ENCODE results near the gene TEX11. TPM values are rescaled to one million over a fixed set of nuclear protein-coding genes. Genes with fewer than 3 reads are reported as not detected.

TEX11 gene
- total and polyA plus RNA-seq, 7 donors: 0.79 to 2.4 (median 2.3) TPM; not detected in 4

DNA sequence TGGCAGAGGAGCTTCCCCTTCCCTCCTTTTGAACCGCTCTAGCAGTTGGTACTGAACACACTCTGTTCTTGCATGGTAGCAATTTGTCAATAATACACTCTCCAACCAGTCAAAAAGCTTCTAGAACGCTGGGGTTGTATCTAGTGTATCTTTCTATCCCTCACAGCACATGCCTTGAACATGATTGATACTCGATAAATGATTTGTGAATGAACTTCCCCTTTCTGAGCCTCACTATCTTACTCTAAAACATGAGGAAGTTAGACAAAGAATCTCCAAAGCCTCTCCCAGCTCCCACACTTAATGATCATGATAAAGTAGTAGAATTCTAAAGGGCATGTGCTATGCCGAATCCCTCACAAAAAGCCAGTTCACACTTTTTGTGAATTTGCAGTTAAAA lies 399.4 kb downstream of the TEX11 start:
- intact Hi-C loops (cut with DNase I): no loop called here
- no peak for DNase-seq
- H3K4me1 ChIP-seq: no peaks in the 10 kb centered on the region
- 66% methylated on average over 4 of the region's 4 CpGs for whole genome bisulfite sequencing, 2 donors
- no peaks in the 10 kb centered on the region for H3K36me3 ChIP-seq
- H3K27me3 ChIP-seq: no peaks in the 10 kb centered on the region
- H3K9me3 ChIP-seq: no peaks in the 10 kb centered on the region
- no peak overlapping the region for H3K27ac ChIP-seq
- no peak for TF ChIP-seq CTCF (IDR thresholded peaks at IDR 0.05)
- TF ChIP-seq EP300 (IDR thresholded peaks at IDR 0.05): no peak
- no peak for TF ChIP-seq POLR2A (IDR thresholded peaks at IDR 0.05)
- TF ChIP-seq POLR2AphosphoS5 (IDR thresholded peaks at IDR 0.05): no peak
- no peak overlapping the region for H3K4me3 ChIP-seq

- Histone ChIP-seq H3K27ac (no peak overlapping the region), H3K9me3 (no peaks in the 10 kb centered on the region), H3K4me3 (no peak overlapping the region), H3K36me3 (peaks cover 0 to under 1% (median 0%) of the 10 kb centered on the region in 4 donors), H3K27me3 (no peaks in the 10 kb centered on the region), H3K4me1 (no peaks in the 10 kb centered on the region)
- TF ChIP-seq POLR2A (IDR thresholded peaks at IDR 0.05) (no peak), CTCF (IDR thresholded peaks at IDR 0.05) (no peak)
- no peak for DNase-seq
- intact Hi-C loops (cut with DNase I): no loop called here
- 35 to 54% methylated on average over 6 of the region's 6 CpGs for WGBS, 2 donors
Observed at GRCh38 chrX:70508296-70508911, 400.1 kb downstream of the TEX11 start.

DNA sequence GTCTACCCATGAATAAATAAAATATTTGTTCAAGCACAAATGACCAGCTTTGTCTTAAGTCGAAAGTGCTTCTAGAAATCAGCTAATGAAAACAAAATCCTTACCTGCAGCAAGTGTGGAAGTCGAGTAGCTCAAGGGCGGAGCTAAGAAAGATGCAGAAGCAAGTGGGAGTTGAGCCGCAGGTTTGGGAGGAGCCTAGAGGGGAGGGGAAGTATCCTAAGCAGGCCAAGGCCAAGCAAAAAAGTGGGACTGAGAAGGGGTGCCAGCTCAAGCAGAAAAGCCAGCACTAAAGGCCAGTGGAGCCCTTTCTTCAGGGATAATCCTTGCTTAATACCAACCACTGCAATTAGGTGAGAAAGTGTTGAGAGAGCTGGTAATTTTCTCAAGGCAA lies 403.1 kb downstream of the TEX11 start:
- Histone ChIP-seq H3K9me3 (no peaks in the 10 kb centered on the region), H3K4me3 (no peak overlapping the region), H3K27me3 (no peaks in the 10 kb centered on the region), H3K4me1 (no peaks in the 10 kb centered on the region), H3K27ac (no peak overlapping the region), H3K36me3 (peaks cover 0 to 25% (median 0%) of the 10 kb centered on the region in 4 donors)
- TF ChIP-seq POLR2AphosphoS5 (IDR thresholded peaks at IDR 0.05) (no peak), POLR2A (IDR thresholded peaks at IDR 0.05) (no peak), EP300 (IDR thresholded peaks at IDR 0.05) (no peak), CTCF (IDR thresholded peaks at IDR 0.05) (no peak)
- 45 to 80% methylated on average over 4 of the region's 4 CpGs for WGBS, 2 donors
- intact Hi-C loops (cut with DNase I): no loop called here
- no peak for DNase-seq

GRCh38 chrX:70504772-70505450 lies 403.6 kb downstream of the TEX11 start:
- no peak overlapping the region for H3K4me3 ChIP-seq
- H3K4me1 ChIP-seq: no peaks in the 10 kb centered on the region
- intact Hi-C loops (cut with DNase I): no loop called here
- no peak for DNase-seq
- H3K36me3 ChIP-seq: peaks cover 0 to 30% (median 0%) of the 10 kb centered on the region in 4 donors
- 57 to 82% methylated on average over 6 of the region's 6 CpGs for WGBS, 2 donors
- no peak overlapping the region for H3K27ac ChIP-seq
- H3K9me3 ChIP-seq: no peaks in the 10 kb centered on the region
- H3K27me3 ChIP-seq: no peaks in the 10 kb centered on the region
- TF ChIP-seq CTCF (IDR thresholded peaks at IDR 0.05): no peak
- TF ChIP-seq POLR2AphosphoS5 (IDR thresholded peaks at IDR 0.05): no peak

DNA sequence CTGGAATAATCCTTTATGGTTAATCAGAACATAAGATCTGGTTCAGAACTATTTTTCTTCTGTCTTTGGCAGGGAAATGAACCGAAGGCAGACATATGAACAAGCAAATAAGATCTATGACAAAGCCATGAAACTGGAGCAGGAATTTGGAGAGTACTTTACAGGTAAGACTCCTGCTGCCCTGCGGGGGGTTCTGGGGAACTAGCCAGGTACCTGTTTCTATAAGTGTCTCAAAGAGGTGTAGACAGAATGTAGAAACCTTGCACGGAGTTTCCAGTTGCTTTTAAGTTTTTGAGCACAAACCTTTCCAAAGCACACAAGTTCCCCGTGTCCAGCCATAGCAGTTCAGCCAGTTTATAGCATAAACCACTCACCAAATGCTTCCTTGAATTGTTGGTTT lies 407.7 kb downstream of the TEX11 start:
- H3K4me1 ChIP-seq: no peaks in the 10 kb centered on the region
- intact Hi-C loops (cut with DNase I): no loop called here
- H3K27ac ChIP-seq: no peak overlapping the region
- TF ChIP-seq CTCF (IDR thresholded peaks at IDR 0.05) (no peak), POLR2A (IDR thresholded peaks at IDR 0.05) (no peak), EP300 (IDR thresholded peaks at IDR 0.05) (no peak), POLR2AphosphoS5 (IDR thresholded peaks at IDR 0.05) (no peak)
- H3K27me3 ChIP-seq: no peaks in the 10 kb centered on the region
- peaks cover 0 to 46% (median 4%) of the 10 kb centered on the region in 4 donors for H3K36me3 ChIP-seq
- 85 to 93% methylated on average over 4 of the region's 4 CpGs for WGBS, 2 donors
- no peaks in the 10 kb centered on the region for H3K9me3 ChIP-seq
- DNase-seq: no peak
- H3K4me3 ChIP-seq: no peak overlapping the region
